NOMO-1 (cell line): Measurements from ENCODE around the gene SPATA6.
"Not testable (repeated sequence)": the region's sequence is repeated elsewhere in the genome, so short reads cannot be mapped to it uniquely, and the experiment has no call there.

Experiments
- DNase-seq, 2 experiments: peaks; one replicate each; lab custom pipeline; 2025; ENCODE audit not compliant: unreplicated experiment in 2 of 2; lab: John Stamatoyannopoulos, UW

Gene SPATA6

DNA sequence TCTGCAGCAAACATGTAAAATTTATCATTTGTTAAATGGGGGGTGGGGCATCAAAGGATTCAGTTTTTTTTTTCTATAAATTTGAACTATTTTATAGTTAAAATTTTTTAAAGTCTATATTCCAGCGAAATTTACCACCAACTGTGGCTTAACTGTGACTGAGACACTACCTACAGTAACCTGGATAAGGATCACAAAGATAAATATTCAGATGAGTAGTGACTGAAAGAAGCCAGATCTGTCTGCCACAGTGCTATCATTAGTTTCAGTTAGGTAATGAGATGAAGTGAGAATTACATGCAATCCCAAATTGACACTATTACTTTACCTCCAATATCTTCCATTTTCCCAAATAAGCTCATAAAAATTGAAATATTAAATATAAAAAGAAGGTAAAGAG is 5.4 kb downstream of the SPATA6 start:
- DNase-seq: no peak

DNA sequence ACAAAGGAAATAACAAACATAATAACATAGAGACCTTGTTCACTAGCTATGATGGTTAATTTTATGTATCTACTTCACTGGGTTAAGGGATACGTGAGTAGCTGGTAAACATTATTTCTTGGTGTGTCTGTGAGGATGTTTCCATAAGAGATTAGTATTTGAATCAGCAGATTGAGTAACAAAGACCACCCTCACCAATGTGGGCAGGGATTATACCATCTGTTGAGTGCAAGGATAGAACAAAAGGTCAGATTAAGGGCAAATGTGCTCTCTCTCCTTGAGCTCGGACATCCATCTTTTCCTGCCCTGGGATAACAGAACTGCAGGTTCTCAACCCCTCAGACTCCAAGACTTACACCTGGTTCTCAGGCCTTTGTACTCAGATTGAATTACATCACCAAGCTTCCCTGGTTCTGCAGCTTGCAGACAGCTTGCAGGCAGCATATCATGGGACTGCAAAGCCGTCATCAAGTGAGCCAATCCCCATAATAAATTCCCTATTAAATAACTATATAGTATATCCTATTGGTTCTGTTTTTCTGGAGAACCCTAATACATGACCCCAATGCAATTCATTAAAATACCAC is 9.2 kb downstream of the SPATA6 start:
- no peak for DNase-seq

DNA sequence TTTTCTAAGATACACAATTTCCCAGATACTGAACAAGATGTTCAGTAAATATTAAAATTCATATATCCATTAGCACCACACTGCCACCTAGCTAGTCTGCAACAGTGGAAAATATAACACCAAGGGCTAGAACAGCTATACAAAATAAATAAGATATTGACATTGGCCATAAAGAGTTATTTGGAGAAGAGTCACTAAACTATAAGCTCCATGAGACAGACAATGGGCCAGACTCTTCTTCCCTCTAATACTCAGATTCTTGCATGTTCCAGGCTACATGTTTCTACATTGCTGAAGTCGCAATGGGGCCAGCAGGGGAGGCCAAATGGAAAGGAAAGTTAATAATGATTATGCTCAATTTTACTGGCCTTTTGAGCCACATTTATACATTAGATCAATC is 21.5 kb downstream of the SPATA6 start:
- no peak for DNase-seq

DNA sequence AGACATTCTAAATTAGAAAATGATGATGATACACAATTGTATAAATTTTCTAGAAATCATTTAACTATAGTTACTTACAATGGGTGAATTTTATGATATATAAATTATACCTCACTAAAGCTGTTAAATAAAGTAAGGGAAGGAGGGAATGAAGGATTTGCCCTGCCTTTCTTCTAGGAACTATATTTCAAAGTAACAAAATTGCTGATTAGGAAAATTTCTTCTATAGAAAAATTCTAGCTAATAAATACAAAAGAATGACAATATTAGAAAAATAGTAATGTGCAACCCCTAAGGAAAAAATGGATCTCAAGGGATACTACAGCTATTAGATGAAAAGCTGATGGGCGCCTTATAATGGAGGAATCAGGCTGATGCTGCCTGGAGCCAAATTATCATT is 23.1 kb downstream of the SPATA6 start:
- no peak for DNase-seq

DNA sequence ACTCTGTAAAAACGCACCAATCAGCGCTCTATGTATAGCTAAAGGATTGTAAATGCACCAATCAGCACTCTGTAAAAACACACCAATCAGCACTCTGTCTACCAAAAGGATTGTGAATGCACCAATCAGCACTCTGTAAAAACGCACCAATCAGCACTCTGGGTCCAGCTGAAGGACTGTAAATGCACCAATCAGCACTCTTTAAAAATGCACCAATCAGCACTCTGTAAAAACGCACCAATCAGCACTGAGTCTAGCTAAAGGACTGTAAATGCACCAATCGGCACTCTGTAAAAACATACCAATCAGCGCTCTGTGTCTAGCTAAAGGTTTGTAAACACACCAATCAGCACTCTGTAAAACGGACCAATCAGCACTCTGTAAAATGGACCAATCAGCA is 27.8 kb downstream of the SPATA6 start:
- DNase-seq: not testable (repeated sequence)

- no peak for DNase-seq
These were observed 29.0 kb downstream of the SPATA6 start for GRCh38 chr1:48442864-48443619.

DNA sequence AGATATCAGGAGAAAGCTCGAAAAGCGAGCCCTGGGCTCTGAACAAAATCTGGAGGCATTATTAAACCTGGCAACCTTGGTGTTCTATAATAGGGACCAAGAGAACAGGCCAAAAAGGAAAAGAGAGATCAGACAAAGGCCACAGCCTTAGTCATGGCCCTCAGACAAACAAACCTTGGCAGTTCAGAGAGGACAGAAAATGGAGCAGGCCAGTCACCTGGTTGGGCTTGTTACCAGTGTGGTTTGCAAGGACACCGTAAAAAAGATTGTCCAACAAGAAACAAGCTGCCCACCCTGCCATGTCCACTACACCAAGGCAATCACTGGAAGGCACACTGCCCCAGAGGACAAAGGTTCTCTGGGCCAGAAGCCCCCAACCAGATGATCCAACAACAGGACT is 31.2 kb downstream of the SPATA6 start:
- not testable (repeated sequence) for DNase-seq

- DNase-seq: no peak
These were observed 32.6 kb downstream of the SPATA6 start for GRCh38 chr1:48439380-48439779.

- not testable (repeated sequence) for DNase-seq
These were observed 34.6 kb downstream of the SPATA6 start for GRCh38 chr1:48437379-48437778.

DNA sequence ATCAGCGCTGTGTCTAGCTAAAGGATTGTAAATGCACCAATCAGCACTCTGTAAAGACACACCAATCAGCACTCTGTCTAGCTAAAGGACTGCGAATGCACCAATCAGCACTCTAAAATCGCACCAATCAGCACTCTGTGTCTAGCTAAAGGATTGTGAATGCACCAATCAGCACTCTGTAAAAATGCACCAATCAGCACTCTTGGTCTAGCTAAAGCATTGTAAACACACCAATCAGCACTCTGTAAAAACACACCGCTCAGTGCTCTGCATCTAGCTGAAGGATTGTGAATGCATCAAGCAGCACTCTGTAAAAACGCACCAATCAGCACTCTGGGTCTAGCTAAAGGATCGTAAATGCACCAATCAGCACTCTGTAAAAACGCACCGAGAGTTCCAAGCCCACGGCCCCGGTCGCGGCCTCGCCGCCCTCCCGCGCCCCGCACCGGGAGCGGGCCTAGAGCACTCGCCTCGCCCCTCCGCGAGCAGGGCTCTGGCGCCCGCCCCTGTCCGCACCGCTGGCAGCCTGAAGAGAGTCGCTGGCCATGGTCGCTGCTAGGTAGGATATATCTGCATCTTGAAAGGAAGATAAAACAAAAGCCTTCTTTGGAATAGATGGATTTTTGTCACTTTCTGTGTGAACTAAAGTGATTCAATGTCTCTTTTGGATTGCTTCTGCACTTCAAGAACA is 36.5 kb downstream of the SPATA6 start:
- not testable (repeated sequence) for DNase-seq

DNA sequence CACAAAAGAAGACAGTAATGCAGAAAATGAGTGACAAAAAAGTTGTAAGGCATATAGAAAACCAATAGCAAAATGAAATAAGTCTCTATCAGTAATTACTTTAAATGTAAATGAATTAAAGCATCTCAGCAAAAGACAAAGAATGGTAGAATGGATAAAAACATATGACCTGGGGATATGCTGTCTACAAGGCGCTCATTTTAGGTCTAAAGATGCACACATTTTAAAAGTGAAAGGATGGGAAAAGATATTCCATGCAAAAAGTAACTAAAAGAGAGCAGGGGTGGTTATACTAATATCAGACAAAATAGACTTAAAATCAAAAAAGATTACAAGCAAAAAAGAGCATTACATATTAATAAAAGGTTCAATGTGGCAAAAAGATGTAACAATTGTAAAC is 41.2 kb downstream of the SPATA6 start:
- no peak for DNase-seq

DNA sequence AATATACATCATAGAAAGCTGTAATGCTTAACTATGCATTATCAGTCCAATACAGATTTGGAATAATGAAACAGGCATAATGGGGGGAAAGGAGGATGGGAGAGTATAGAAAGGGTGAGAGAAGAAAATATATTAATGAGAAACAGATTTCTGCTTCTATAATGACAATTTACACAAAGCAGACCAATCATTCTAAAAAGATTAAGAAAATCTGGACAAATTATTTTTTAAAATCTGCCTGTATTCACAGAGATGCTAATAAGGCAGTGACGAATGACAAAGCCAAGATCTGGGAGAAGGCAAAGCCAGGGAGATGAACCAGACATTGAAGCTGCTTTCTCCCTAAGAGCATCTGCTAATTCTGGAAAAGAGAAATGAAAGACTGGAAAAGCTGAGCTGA is 50.0 kb downstream of the SPATA6 start:
- DNase-seq: no peak

DNA sequence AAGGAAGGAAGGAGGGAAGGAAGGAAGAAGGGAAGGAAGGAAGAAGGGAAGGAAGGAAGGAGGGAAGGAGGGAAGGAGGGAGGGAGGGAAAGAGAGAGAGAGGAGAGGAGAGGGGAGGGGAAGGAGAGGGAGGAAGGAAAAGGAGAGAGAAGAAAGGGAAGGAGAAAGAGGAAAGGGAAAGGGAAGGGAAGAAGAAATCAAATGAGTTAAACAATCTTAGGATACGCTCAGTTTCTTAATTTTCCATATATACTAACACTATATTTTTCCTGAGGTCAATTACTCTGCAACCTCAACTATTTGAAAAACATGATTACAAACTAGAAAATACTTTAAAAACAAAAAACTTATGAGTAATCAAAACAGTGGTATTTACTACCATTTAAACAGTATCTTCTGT is 53.3 kb downstream of the SPATA6 start:
- DNase-seq: no peak

- no peak for DNase-seq
These were observed 57.0 kb downstream of the SPATA6 start for GRCh38 chr1:48415050-48415449.

DNA sequence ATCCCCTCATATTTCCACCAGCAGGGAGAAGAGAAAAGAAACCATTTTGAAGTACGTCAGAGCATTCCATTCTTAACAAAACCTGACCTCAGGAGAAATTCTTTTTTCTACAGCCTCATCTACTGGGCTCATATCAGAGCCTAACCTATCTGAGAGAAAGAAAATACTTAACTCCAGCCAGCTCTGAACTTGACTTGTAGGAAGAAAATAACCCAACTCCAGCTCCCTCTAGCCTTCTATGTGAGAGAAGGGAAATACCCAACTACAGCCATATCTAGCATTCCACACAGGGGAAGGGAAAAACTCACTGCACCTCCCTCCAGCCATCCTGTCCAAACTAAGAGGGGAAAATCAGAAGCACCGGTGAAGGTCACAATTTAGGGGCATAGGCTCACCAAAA is 57.7 kb downstream of the SPATA6 start:
- no peak for DNase-seq

- DNase-seq: no peak
These were observed 66.1 kb downstream of the SPATA6 start for GRCh38 chr1:48405940-48406339.

DNA sequence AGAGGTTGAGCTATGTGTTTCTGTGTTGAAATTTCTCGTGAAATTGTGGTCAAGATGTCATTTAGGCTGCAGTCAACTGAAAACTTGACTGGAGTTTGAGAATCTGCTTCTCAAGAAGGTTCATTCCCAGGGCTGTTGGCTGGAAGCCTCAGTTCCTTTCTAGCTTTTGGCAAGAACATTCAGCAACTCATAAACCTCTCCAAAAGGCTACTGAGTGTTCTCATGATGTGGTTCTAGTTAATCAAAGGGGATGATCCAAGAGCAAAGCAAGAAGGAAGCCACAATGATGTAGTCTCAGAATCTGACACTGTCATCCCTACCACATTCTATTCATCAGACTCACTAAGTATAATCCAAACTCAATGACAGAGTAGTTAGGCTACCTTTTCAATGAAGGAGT is 66.6 kb downstream of the SPATA6 start:
- DNase-seq: no peak

GRCh38 chr1:48402599-48402998 is 69.4 kb downstream of the SPATA6 start:
- no peak for DNase-seq

- DNase-seq: no peak
These were observed 75.8 kb downstream of the SPATA6 start for GRCh38 chr1:48396208-48396607.

DNA sequence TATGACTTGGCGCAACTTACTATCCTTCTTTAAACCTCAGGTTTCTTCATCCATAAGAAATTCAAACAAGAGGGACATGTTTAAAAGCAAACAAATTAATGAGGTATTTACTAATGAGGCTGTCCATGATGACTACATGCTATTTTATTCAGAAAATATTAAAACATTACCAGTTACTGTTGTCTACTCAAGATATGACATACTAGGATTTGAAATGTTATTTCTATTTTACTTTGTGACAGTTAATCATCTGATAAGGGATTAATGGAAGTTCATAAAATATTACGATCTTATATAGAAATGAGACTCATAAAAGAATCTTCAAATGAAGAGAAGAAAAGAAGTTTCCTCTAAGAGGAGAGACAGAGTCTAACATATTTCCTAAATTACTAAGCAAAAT is 80.1 kb downstream of the SPATA6 start:
- no peak for DNase-seq

DNA sequence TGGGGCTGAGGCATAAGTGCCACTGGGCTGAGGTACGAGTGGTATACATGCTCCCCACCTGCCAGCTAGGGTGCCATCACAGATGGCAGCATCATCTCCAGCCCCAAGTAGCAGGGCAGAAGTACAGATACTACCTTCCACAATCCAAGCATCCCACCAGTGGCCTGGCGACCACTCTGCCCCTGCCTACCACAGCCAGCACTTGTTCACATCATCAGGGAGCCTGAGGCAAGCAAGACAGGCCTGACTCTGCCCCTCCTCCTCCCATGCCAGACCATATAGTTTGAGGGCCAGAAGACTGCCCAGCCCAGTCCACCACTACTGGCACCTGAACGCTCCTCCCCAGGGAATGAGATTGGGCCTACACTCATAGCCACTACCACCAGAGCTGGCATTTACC is 84.6 kb downstream of the SPATA6 start:
- DNase-seq: no peak

- no peak for DNase-seq
These were observed 97.2 kb downstream of the SPATA6 start for GRCh38 chr1:48374785-48375184.
